HepG2 (cell line): ENCODE results near the gene MVP.
"Not testable (repeated sequence)": the region's sequence is repeated elsewhere in the genome, so short reads cannot be mapped to it uniquely, and the experiment has no call there.

Source experiments
- ETV6 ChIP-seq: sonication (generic); formaldehyde crosslinking; conservative IDR thresholded peaks from 2 replicates; pipeline ENCODE4 v1.4.0; 2020; ENCODE audit warnings: missing genetic modification reagents
- KLF9 ChIP-seq: IDR thresholded peaks from 2 replicates; pipeline ENCODE4 v1.6.1; 2016; ENCODE audit warnings: low read depth
- RNF2 ChIP-seq: fragments of 450-650 bp; conservative IDR thresholded peaks from 2 replicates; pipeline ENCODE4 v1.6.1; 2016; ENCODE audit warnings: low read depth
- TF ChIP-seq, protein P1 (sequence below), 2 experiments: IDR thresholded peaks; 2 replicates each; pipeline ENCODE4 v1.6.1; 2011 to 2012; ENCODE audit warnings: low read length in 2 of 2, borderline replicate concordance in 1 of 2, low read depth in 1 of 2, mild to moderate bottlenecking in 1 of 2, moderate library complexity in 1 of 2

DNA sequence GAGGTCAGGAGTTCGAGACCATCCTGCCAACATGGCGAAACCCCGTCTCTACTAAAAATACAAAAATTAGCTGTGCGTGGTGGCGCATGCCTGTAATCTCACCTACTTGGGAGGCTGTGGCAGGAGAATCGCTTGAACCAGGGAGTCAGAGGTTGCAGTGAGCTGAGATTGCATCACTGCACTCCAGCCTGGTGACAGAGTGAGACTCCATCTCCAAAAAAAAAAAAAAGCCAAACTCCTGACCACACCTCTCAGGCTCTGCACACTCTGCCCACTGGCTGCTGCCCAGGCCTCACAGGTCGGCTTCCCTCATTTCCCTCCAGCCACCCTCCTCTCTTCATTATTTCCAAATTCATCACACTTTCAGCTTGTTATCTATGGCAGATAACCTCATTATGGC, 47.9 kb upstream of the MVP start:
- TF ChIP-seq, protein P1, sequence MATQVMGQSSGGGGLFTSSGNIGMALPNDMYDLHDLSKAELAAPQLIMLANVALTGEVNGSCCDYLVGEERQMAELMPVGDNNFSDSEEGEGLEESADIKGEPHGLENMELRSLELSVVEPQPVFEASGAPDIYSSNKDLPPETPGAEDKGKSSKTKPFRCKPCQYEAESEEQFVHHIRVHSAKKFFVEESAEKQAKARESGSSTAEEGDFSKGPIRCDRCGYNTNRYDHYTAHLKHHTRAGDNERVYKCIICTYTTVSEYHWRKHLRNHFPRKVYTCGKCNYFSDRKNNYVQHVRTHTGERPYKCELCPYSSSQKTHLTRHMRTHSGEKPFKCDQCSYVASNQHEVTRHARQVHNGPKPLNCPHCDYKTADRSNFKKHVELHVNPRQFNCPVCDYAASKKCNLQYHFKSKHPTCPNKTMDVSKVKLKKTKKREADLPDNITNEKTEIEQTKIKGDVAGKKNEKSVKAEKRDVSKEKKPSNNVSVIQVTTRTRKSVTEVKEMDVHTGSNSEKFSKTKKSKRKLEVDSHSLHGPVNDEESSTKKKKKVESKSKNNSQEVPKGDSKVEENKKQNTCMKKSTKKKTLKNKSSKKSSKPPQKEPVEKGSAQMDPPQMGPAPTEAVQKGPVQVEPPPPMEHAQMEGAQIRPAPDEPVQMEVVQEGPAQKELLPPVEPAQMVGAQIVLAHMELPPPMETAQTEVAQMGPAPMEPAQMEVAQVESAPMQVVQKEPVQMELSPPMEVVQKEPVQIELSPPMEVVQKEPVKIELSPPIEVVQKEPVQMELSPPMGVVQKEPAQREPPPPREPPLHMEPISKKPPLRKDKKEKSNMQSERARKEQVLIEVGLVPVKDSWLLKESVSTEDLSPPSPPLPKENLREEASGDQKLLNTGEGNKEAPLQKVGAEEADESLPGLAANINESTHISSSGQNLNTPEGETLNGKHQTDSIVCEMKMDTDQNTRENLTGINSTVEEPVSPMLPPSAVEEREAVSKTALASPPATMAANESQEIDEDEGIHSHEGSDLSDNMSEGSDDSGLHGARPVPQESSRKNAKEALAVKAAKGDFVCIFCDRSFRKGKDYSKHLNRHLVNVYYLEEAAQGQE (IDR thresholded peaks at IDR 0.05; ENCODE audit: borderline replicate concordance in 1 of 2, low read depth in 1 of 2, low read length in 2 of 2), result not testable (repeated sequence)
- not testable (repeated sequence) for TF ChIP-seq KLF9 (CRISPR knock-in tag); ETV6 (CRISPR knock-in tag); RNF2
